Activated naive CD4-positive, alpha-beta T cell treated with anti-CD3 and anti-CD28 coated beads for 36 hours (primary cell): Measurements from ENCODE around the gene LTC4S. TPM values are rescaled to one million over a fixed set of nuclear protein-coding genes. Genes with fewer than 3 reads are reported as not detected.

ENCODE experiments used
- CTCF ChIA-PET: fragments of 350-600 bp; sonication (Branson Sonifier 250); formaldehyde crosslinking; loops from one replicate; lab custom pipeline; 2021; ENCODE audit warnings: antibody characterized with exemption; lab: Charles Lee
- DNase-seq: peaks from one replicate; pipeline ENCODE4 v3.0.0-alpha.2; 2020
- H3K27ac Mint-ChIP-seq: one replicate; pipeline ENCODE4 v1.8.0; 2021; ENCODE audit warnings: mild to moderate bottlenecking, mixed read lengths
- H3K27me3 Mint-ChIP-seq: one replicate; pipeline ENCODE4 v1.8.0; 2021; ENCODE audit warnings: low read depth, mixed read lengths
- H3K36me3 Mint-ChIP-seq: one replicate; pipeline ENCODE4 v1.8.0; 2021; ENCODE audit warnings: low read depth, mixed read lengths
- H3K4me1 Mint-ChIP-seq: one replicate; pipeline ENCODE4 v1.8.0; 2021; ENCODE audit warnings: low read depth, mixed read lengths
- H3K4me3 Mint-ChIP-seq: one replicate; pipeline ENCODE4 v1.8.0; 2021; ENCODE audit warnings: mild to moderate bottlenecking, moderate library complexity, mixed read lengths
- H3K9me3 Mint-ChIP-seq: one replicate; pipeline ENCODE4 v1.8.0; 2021; ENCODE audit warnings: mixed read lengths
- intact Hi-C: fragments of 100-400 bp; cut with micrococcal nuclease; formaldehyde crosslinking; loops from one replicate; pipeline ENCODE4 v1.15.1; 2023
- microRNA-seq: library from miRNA; unstranded; fragments of <30 nt; microRNA quantifications from one replicate; pipeline ENCODE4 v1.2.0, GENCODE V29; 2022; ENCODE audit warnings: borderline microRNAs expressed, borderline replicate concordance
- total RNA-seq, 2 experiments: library from RNA; stranded (reverse); gene quantifications; one replicate each; pipeline ENCODE4 v1.2.3, GENCODE V29; 2021

The LTC4S gene
- total RNA-seq, 2 experiments from 2014 or later: 0.79 TPM; not detected in 1

DNA sequence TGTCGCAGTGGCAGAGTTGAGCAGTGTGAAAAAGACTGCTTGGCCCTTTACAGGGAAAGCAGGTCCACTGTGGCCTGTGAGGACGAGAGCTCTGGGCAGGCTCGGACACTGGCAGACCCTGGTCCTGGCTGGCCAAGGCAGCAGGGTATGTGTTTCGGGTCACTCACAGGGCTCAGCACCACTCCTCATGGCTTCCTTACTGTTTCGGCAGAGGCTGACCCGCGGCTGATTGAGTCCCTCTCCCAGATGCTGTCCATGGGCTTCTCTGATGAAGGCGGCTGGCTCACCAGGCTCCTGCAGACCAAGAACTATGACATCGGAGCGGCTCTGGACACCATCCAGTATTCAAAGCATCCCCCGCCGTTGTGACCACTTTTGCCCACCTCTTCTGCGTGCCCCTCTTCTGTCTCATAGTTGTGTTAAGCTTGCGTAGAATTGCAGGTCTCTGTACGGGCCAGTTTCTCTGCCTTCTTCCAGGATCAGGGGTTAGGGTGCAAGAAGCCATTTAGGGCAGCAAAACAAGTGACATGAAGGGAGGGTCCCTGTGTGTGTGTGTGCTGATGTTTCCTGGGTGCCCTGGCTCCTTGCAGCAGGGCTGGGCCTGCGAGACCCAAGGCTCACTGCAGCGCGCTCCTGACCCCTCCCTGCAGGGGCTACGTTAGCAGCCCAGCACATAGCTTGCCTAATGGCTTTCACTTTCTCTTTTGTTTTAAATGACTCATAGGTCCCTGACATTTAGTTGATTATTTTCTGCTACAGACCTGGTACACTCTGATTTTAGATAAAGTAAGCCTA is 42.6 kb downstream of the LTC4S start:
- intact Hi-C loops: loop anchor here (1.0 to 2.0 kb wide), 4 partner anchors 9 to 34 kb away; partner anchors contain the start of genes MRNIP and SQSTM1
- no peaks in the 10 kb centered on the region for H3K9me3 Mint-ChIP-seq
- H3K4me1 Mint-ChIP-seq: peaks cover 17% of the 10 kb centered on the region
- no peaks in the 10 kb centered on the region for H3K27me3 Mint-ChIP-seq
- CTCF ChIA-PET: interaction anchor here (1.0 to 1.9 kb wide), 3 partner anchors 9 to 35 kb away, joined by 4 to 9 read pairs (median 5); no protein-coding TSS in a partner anchor
- peak overlapping the region; percentile 77 for H3K27ac Mint-ChIP-seq
- peak overlapping the region; percentile 9 for H3K4me3 Mint-ChIP-seq
- DNase-seq: peak; percentile 79
- H3K36me3 Mint-ChIP-seq: peaks cover 41% of the 10 kb centered on the region

DNA sequence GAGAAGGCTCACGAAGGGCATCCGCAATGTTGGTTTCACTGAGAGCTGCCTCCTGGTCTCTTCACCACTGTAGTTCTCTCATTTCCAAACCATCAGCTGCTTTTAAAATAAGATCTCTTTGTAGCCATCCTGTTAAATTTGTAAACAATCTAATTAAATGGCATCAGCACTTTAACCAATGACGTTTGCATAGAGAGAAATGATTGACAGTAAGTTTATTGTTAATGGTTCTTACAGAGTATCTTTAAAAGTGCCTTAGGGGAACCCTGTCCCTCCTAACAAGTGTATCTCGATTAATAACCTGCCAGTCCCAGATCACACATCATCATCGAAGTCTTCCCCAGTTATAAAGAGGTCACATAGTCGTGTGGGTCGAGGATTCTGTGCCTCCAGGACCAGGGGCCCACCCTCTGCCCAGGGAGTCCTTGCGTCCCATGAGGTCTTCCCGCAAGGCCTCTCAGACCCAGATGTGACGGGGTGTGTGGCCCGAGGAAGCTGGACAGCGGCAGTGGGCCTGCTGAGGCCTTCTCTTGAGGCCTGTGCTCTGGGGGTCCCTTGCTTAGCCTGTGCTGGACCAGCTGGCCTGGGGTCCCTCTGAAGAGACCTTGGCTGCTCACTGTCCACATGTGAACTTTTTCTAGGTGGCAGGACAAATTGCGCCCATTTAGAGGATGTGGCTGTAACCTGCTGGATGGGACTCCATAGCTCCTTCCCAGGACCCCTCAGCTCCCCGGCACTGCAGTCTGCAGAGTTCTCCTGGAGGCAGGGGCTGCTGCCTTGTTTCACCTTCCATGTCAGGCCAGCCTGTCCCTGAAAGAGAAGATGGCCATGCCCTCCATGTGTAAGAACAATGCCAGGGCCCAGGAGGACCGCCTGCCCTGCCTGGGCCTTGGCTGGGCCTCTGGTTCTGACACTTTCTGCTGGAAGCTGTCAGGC is 43.6 kb downstream of the LTC4S start:
- no peaks in the 10 kb centered on the region for H3K9me3 Mint-ChIP-seq
- H3K27me3 Mint-ChIP-seq: no peaks in the 10 kb centered on the region
- peaks cover 17% of the 10 kb centered on the region for H3K4me1 Mint-ChIP-seq
- no peak for DNase-seq
- CTCF ChIA-PET: interaction anchor here (1.0 to 1.9 kb wide), 3 partner anchors 10 to 36 kb away, joined by 4 to 9 read pairs (median 5); no protein-coding TSS in a partner anchor
- peaks cover 38% of the 10 kb centered on the region for H3K36me3 Mint-ChIP-seq
- H3K27ac Mint-ChIP-seq: peak overlapping the region; percentile 77
- intact Hi-C loops: loop anchor here (2.0 kb wide), 1 partner anchor 17 kb away; the partner anchor contains the start of gene SQSTM1
- no peak overlapping the region for H3K4me3 Mint-ChIP-seq

DNA sequence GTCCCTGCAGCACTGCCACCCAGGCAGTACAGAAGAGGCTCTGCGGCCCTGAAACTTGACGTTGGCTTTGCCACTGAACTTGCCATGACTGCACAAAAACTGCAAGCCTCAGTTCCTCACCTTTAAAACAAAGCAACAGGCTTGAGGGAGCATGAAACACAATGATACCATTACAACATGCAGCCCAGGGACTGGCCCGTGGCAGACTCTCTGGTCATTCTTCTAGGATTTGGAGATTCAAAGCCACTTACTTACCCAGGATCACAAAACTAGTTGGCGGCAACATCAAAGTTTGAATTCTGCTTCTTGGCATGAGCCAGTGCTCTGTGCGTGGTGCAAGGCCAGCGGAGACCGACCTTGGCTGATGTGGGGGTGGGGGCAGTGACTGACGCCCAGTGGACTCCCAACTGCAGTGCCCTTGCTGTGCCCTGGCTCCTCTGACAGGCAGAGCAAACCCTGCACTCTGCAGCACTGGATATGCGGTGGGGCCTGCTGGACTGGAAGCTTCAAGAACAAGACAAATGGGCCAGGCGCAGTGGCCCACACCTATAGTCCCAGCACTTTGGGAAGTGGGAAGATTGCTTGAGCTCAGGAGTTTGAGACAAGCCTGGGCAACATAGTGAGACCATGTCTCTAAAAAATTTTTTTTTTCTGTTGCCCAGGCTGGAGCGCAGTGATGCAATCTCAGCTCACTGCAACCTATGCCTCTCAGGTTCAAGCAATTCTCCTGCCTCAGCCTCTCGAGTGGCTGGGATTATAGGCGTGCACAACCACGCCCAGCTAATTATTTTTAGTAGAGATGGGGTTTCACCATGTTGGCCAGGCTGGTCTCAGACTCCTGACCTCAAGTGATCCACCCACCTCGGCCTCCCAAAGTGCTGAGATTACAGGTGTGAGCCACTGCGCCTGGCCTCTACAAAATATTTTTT is 45.8 kb downstream of the LTC4S start:
- no peaks in the 10 kb centered on the region for H3K9me3 Mint-ChIP-seq

DNA sequence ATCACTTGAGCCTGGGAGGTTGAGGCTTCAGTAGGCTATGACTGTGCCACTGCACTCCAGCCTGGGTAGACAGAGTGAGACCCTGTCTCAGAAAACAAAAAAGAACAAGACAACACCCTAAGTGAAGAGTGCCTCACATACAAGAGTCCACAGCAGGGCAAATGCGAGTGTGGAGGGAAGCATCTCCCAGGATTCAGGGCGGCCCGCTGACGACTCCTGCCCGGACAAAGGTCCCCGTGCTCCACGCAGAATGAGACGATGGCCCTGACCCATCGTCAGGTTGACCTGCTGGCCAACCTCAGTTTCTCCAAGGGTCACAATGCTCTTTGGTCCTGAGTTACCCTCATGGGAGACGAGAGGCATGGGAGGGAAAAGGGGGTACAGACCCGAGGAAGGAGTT is 46.5 kb downstream of the LTC4S start:
- Mint-ChIP-seq H3K27me3 (no peaks in the 10 kb centered on the region), H3K27ac (peak overlapping the region; percentile 32), H3K9me3 (peaks cover 3% of the 10 kb centered on the region), H3K4me3 (no peak overlapping the region), H3K4me1 (peaks cover 15% of the 10 kb centered on the region), H3K36me3 (peaks cover 29% of the 10 kb centered on the region)
- DNase-seq: no peak
- CTCF ChIA-PET: no interaction called here
- intact Hi-C loops: no loop called here

More for the DNA sequence above, 45.8 kb downstream of the LTC4S start:
- H3K27me3 Mint-ChIP-seq: no peaks in the 10 kb centered on the region
- CTCF ChIA-PET: no interaction called here
- H3K36me3 Mint-ChIP-seq: peaks cover 28% of the 10 kb centered on the region
- H3K27ac Mint-ChIP-seq: peak overlapping the region; percentile 36
- DNase-seq: no peak
- no peak overlapping the region for H3K4me3 Mint-ChIP-seq
- H3K4me1 Mint-ChIP-seq: peaks cover 15% of the 10 kb centered on the region
- intact Hi-C loops: no loop called here

DNA sequence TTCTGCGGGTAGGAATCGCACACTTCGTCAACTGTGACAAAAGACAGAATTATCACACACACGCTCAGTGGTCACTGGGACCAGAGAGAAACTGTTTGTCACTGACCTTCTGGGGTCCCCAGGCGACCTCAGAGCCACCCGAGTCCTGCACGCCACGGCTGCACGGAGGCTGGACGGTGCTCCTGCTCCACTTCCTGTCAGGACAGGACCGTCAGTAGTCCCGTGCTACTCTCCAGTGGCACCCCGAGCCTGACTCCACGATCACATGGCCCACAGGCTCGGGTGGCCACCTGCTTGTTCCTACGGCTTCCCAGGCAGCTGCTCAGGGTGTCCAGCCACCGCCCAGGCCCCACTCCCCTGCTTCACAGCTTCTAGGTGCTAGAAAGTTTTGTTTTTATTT is 47.0 kb downstream of the LTC4S start:
- Mint-ChIP-seq H3K36me3 (peaks cover 30% of the 10 kb centered on the region), H3K27me3 (no peaks in the 10 kb centered on the region), H3K9me3 (peaks cover 3% of the 10 kb centered on the region), H3K4me3 (no peak overlapping the region), H3K27ac (peak overlapping the region; percentile 32), H3K4me1 (peaks cover 15% of the 10 kb centered on the region)
- CTCF ChIA-PET: no interaction called here
- DNase-seq: no peak
- intact Hi-C loops: no loop called here

DNA sequence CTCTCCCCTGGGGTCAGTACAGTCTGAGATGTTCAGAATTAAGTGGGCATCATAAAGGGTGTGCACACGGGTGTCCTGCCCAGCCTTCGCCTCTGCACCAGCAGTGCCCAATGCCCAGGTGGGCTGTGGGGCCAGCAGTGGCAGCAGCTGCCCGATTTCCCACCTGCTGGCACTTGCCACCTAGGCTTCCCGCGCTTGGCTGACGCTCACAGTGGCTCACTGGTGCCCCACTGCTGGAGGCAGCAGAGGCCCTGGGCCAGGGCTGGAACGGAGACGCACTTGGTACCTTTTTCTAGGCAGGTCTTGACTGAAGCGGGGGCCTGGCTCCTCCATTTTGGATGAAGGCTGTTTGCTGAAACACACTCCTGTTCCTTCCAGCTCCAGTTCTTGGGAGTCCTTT is 47.8 kb downstream of the LTC4S start:
- Mint-ChIP-seq H3K36me3 (peaks cover 29% of the 10 kb centered on the region), H3K27me3 (no peaks in the 10 kb centered on the region), H3K27ac (no peak overlapping the region), H3K4me1 (peaks cover 7% of the 10 kb centered on the region), H3K9me3 (peaks cover 3% of the 10 kb centered on the region), H3K4me3 (no peak overlapping the region)
- intact Hi-C loops: no loop called here
- DNase-seq: no peak
- CTCF ChIA-PET: no interaction called here

Small RNA genes within 50 kb of the gene (microRNA-seq; reads per million reads assigned to microRNA genes)
- 4.9 reads per million for gene MIR1229

Other genes with a start within 250 kb of the LTC4S start
- 10 to 100 TPM; 27.8 to 31.0 TPM for gene RUFY1, start 243.4 kb upstream of the LTC4S start, total RNA-seq
- 100 to 1,000 TPM; 708 to 713 TPM for gene HNRNPH1, start 170.3 kb upstream of the LTC4S start, total RNA-seq
- gene CBY3, start 113.0 kb upstream of the LTC4S start, total RNA-seq: not detected
- gene CANX, start 95.0 kb upstream of the LTC4S start, total RNA-seq: 100 to 1,000 TPM; 398 to 455 TPM
- 10 to 100 TPM; 20.7 TPM for gene MAML1, start 61.2 kb upstream of the LTC4S start, total RNA-seq
- gene MGAT4B, start 12.9 kb downstream of the LTC4S start, total RNA-seq: 10 to 100 TPM; 57.7 to 59.9 TPM
- gene SQSTM1, start 26.9 kb downstream of the LTC4S start, total RNA-seq: 100 to 1,000 TPM; 109 to 114 TPM
- 10 to 100 TPM; 16.2 to 16.3 TPM for gene MRNIP, start 64.8 kb downstream of the LTC4S start, total RNA-seq
- 10 to 100 TPM; 40.2 to 40.4 TPM for gene TBC1D9B, start 113.9 kb downstream of the LTC4S start, total RNA-seq